ENCODE measurements around the gene PCDH17.

The PCDH17 gene

DNA sequence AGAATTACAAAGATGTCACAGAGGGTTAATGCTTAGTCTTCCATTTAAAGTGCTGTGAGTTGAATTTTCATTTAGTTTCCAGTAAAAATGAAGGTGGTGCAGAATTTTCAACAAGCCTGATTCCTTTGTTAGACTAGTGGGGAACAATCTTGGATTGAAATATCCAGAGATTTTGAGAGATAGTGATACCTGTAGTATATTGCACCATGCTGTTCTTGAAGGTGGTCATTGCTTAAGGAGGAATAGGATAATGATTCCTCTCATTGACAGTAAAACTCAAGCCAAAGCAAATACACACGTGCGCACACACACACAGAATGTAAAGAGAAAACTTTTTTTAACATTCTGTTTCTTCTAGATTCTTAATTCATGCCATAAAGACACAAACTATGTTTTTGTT, 5.3 kb downstream of the PCDH17 start:
- DNase-seq (ENCODE audit: low spot score): no peak

- DNase-seq (ENCODE audit: low spot score): no peak
Observed at GRCh38 chr13:57637515-57637914, 6.0 kb downstream of the PCDH17 start.

DNA sequence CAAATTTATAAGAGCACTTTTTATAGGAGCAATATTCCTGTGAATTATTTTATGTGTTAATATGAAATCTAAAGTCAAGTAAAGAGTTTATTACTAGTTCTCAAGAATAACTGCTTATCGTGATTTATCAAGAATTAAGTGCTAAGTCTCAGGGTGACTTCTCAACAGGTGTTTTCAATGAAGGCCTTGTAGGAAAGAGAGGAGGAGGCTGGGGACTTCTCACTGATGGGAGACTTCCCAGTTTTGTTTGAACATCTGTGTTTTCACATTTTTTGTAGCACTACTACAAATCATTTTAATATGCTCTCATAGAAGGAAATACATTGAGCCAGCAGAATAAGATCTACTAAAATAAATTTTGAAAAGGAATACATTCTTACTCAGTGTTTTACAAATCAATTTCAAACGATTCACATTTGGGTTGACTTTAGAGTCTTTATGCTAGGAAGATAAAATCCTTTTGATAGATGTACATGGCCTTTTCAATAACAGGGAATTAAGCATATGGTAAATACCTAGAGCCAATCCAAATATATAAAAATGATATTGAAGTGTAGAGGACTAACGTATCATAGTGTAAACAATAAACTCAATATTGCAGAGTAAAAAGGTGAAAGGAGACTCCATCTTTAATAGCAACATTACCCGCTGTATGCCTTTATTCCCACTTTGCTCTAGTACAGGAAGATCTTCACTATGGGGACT, 6.8 kb downstream of the PCDH17 start:
- no peak for DNase-seq (ENCODE audit: low spot score)

DNA sequence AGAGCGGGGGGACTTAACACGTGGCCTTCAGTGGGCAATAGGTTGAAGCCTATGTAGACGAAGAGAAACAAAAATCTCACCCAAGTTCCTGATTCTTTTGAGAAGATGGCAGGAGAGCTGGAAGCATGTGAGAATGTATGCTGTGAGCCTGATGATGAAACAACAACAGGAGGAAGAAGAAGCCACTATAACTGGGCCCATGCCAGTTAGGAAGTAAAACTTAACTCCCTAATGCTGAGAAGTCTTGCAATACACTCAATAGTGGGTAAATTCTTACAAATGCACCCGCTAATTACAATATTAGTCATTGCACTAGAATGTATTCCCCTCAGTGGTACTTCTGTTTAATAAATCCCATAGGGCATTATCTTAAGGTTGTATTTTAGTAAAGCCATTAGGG, 9.1 kb downstream of the PCDH17 start:
- DNase-seq (ENCODE audit: low spot score): no peak

GRCh38 chr13:57641051-57641450, 9.5 kb downstream of the PCDH17 start:
- no peak for DNase-seq (ENCODE audit: low spot score)

GRCh38 chr13:57644106-57644505, 12.6 kb downstream of the PCDH17 start:
- no peak for DNase-seq (ENCODE audit: low spot score)

DNA sequence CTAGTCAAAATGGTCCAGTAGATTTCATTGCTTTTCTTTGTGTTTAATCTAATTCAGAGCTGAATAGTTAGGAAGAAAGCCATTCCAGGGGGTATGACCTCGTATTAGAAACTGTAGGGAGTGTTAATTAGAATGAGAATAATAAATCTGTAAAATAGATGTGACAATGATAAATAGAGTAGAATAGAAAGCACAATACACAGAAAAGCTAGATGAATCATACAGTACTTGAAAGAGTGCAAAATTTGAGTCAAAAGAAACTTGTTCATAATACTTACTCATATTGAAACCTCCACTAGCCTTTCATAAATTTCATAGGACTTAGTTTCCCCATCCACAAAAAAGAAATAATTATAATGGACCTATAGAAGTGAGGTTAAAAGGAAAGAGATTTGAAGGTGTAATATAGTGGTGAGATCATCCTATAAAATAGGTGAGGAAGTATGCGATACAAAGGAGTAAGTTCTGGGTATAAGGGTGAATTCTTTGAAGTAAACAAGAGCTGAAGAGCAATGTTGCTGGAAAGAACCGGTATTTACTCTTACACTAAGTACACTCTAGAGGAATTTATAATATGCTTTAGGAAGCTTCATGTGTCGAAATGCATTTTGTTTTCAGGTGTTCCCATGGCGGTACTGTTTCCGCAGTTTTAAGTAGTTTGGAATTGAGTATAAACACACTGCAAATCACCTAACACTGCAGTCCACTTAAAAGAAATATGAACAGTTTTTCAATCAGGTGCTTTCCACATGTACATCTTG, 21.9 kb downstream of the PCDH17 start:
- DNase-seq (ENCODE audit: low spot score): no peak

- no peak for DNase-seq (ENCODE audit: low spot score)
Observed at GRCh38 chr13:57665481-57665880, 33.9 kb downstream of the PCDH17 start.

GRCh38 chr13:57666131-57666953, 34.8 kb downstream of the PCDH17 start:
- no peak for DNase-seq (ENCODE audit: low spot score)

GRCh38 chr13:57672168-57672567, 40.6 kb downstream of the PCDH17 start:
- no peak for DNase-seq (ENCODE audit: low spot score)

DNA sequence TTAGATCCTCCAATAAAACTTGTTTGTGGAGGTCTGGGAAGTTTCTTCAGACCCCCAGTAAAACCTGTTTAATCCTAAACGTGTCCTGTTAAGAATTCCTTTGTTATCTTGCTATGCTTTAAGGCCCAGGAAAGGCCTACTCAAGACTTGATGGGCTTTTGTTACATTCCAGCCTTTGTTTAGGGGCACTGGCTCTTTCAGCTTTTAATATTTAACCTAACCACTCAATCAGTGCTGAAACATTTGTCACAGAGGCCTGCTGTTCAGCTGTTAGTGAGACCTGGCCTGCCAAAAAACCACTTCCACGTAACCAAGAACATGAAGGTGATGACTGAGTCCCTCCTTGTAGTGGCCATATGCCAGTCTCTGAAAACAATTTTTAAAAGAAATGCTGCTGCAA, 41.7 kb downstream of the PCDH17 start:
- no peak for DNase-seq (ENCODE audit: low spot score)

GRCh38 chr13:57675526-57675925, 44.0 kb downstream of the PCDH17 start:
- no peak for DNase-seq (ENCODE audit: low spot score)

DNA sequence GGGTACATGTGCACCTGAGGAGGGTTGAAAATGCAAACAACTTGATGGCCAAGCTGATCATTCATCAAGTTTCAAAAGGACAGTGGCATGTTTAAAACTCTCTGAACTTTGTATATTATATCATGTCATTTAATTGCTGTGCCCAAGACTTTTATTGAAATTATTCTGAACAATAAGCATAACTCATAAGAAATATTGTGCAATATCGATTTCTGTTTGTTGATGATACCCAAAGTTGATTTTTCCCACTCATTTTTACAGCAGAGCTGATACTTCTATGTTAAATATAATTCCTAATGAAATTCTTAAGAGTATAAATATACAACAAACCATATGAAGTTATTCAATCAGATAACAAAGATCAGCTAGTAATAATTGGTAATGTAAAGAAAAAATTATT, 49.1 kb downstream of the PCDH17 start:
- DNase-seq (ENCODE audit: low spot score): no peak

DNA sequence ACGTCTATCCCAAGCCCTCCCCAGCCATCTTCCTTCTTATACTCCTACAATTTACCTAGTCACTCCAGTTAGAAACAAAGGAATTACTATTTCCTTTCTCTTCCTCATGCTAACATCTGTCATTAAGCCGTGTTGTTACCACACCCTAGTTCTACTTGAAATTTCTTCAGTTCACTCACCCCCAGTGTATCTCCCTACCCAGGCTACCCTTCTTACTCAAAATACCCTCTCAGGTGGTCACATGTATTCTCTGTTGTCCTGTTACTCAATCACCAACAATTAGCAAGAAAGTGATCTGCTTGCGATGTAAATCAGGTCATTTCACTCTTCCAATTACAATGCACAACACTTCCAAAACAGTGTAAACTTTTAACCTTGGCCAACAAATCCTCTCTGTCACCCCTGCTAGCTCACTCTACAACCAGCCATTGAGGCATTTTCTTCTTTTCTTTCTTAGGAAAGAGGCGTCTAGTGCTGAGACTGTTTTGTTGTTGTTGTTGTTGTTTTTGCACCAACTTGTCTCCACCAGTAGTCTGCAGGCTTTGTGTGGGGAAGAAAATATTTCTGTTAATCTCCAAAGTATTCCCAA, 50.7 kb downstream of the PCDH17 start:
- no peak for DNase-seq (ENCODE audit: low spot score)

DNA sequence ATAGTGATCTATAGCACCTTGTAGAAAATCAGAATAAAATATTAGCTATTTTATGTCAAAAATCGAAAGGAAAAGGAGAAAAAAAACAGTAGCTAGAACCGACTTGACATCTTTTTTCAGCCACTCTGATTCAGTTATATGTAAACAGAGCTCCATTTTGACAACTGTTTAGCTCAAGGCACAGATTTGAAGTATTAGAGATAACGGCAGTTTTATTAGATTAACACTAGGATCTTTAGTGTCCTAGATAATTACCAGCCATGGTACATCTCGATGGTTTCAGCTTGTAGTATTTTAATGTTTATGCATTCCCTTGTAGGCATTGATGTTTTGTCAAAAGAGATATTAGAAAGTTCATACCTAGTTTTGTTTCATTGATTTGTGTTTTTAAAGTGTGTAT, 67.3 kb downstream of the PCDH17 start:
- no peak for DNase-seq (ENCODE audit: low spot score)

DNA sequence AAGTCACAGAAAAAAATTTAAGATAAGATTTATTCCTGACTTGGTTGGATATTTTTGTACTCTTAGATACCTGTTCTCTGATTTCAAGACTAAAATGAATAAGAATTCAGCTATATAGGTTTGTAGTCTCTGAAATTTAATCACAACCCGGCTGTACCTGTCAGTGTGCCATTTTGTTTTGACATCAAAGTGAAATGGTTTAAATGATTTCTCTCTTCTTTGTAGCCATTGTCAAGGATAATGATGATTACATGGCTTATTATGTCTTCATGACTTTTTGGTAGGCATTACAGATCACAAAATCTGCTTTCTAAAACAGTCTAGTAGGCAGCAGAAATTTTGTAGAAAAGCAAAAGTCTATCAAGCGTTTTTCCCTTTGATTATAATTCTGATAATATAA, 72.5 kb downstream of the PCDH17 start:
- no peak for DNase-seq (ENCODE audit: low spot score)

GRCh38 chr13:57716295-57716694, 84.8 kb downstream of the PCDH17 start:
- peak; percentile 71 for DNase-seq (ENCODE audit: low spot score)

GRCh38 chr13:57724486-57725272, 93.1 kb downstream of the PCDH17 start:
- no peak for DNase-seq (ENCODE audit: low spot score)

GRCh38 chr13:57725480-57725879, 93.9 kb downstream of the PCDH17 start:
- no peak for DNase-seq (ENCODE audit: low spot score)

DNA sequence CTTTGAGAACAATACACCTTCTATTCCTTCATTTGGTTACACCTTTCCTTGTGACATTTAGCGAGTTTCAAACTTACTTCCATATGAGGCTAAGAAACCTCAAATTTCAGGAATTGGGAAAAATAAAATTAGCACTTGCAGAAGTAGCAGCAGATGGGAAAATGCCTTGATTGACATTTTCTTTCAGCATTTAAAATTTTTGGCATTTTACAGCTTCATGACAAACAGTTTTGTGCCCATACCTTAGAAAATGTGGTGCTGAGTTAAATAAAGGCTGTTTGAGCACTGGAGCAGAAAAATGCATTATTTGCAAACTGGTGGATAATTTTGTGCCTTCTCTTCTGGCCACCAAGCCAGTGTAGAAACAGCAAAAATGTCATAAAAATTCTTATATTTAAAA, 95.4 kb downstream of the PCDH17 start:
- DNase-seq (ENCODE audit: low spot score): no peak

- DNase-seq (ENCODE audit: low spot score): no peak
Observed at GRCh38 chr13:57734306-57734705, 102.8 kb downstream of the PCDH17 start.

GRCh38 chr13:57739089-57739488, 107.5 kb downstream of the PCDH17 start:
- DNase-seq (ENCODE audit: low spot score): no peak

Measured in putamen (tissue), 1 donor.